Ascending aorta (tissue), 2 donors: Measurements from ENCODE around the gene XPC. TPM values are rescaled to one million over a fixed set of nuclear protein-coding genes. Genes with fewer than 3 reads are reported as not detected.

ENCODE experiments used
- DNase-seq, 2 donors: peaks; one replicate each; pipeline ENCODE4 v3.0.0-alpha.2; 2019; ENCODE audit warnings: low spot score in 2 of 2
- H3K27ac ChIP-seq, 2 donors: fragments of 200-600 bp; sonication (generic); one replicate each; pipeline ENCODE4 v1.5.1; 2016 to 2017; ENCODE audit warnings: mild to moderate bottlenecking in 1 of 2
- H3K27me3 ChIP-seq: fragments of 200-600 bp; sonication (generic); one replicate; pipeline ENCODE4 v1.5.1; 2017
- H3K36me3 ChIP-seq, 2 donors: fragments of 200-600 bp; sonication (generic); one replicate each; pipeline ENCODE4 v1.5.1; 2016
- H3K4me1 ChIP-seq, 2 donors: fragments of 200-600 bp; sonication (generic); one replicate each; pipeline ENCODE4 v1.5.1; 2016 to 2017; ENCODE audit warnings: mild to moderate bottlenecking in 1 of 2
- H3K4me3 ChIP-seq, 2 donors: fragments of 200-600 bp; sonication (generic); one replicate each; pipeline ENCODE4 v1.5.1; 2016 to 2017; ENCODE audit warnings: mild to moderate bottlenecking in 1 of 2
- H3K9me3 ChIP-seq, 2 donors: fragments of 200-600 bp; sonication (generic); one replicate each; pipeline ENCODE4 v1.5.1; 2016
- intact Hi-C: fragments of 100-400 bp; cut with DNase I; formaldehyde crosslinking; loops from one replicate; pipeline ENCODE4 v1.15.1; 2023
- total RNA-seq: library from RNA; depleted of rRNA; stranded (reverse); fragments of >200 nt; gene quantifications from one replicate; pipeline ENCODE4 v1.1.0, GENCODE V29; 2016
- TF ChIP-seq, protein P1 (sequence below), 3 experiments: fragments of 200-600 bp in 2 of 3; fragments of 450-650 bp in 1 of 3; sonication (generic) in 2 of 3; IDR thresholded peaks; one replicate each; pipeline ENCODE4 v1.5.1; 2016 to 2019; ENCODE audit warnings: antibody characterized with exemption in 3 of 3, mild to moderate bottlenecking in 1 of 3, moderate library complexity in 1 of 3

Gene XPC
- total RNA-seq, 1 donor from 2014 or later, result 48.9 TPM

DNA sequence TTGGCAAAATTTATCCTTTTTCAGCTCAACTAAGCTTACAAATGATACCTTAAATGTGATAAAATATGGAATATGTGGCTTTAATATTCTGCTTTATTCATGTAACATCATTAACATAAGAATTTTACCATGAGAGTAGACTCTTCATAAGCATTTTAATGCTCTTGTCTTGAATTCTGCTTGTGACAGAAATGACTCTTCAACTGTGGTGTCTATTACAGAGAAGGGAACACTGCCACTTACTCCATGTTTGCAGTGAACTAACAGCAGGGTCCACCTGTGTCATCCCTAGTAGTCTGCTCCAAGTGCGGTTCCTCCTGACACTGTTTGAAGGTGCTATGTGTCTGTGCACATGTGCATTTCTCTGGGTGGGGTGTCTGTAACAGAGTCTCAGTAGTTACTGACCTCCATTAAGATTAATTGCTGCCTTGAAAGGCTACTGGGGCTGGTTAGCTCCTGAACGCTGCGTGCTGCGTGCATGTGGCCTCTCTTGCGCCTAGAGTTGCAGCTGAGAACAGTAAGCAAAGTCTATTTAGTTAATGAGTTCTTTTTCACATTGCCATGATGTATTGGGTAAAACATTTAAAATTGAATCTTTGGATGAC is 8.6 kb upstream of the XPC start:
- DNase-seq, result no peak
- Histone ChIP-seq H3K27me3 (no peaks in the 10 kb centered on the region), H3K4me1 (no peaks in the 10 kb centered on the region), H3K27ac (no peak overlapping the region), H3K4me3 (no peak overlapping the region), H3K9me3 (no peaks in the 10 kb centered on the region), H3K36me3 (peaks cover 27 to 55% of the 10 kb centered on the region in 2 donors)
- intact Hi-C loops, result no loop called here
- TF ChIP-seq, protein P1, sequence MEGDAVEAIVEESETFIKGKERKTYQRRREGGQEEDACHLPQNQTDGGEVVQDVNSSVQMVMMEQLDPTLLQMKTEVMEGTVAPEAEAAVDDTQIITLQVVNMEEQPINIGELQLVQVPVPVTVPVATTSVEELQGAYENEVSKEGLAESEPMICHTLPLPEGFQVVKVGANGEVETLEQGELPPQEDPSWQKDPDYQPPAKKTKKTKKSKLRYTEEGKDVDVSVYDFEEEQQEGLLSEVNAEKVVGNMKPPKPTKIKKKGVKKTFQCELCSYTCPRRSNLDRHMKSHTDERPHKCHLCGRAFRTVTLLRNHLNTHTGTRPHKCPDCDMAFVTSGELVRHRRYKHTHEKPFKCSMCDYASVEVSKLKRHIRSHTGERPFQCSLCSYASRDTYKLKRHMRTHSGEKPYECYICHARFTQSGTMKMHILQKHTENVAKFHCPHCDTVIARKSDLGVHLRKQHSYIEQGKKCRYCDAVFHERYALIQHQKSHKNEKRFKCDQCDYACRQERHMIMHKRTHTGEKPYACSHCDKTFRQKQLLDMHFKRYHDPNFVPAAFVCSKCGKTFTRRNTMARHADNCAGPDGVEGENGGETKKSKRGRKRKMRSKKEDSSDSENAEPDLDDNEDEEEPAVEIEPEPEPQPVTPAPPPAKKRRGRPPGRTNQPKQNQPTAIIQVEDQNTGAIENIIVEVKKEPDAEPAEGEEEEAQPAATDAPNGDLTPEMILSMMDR (IDR thresholded peaks at IDR 0.05), result no peak

DNA sequence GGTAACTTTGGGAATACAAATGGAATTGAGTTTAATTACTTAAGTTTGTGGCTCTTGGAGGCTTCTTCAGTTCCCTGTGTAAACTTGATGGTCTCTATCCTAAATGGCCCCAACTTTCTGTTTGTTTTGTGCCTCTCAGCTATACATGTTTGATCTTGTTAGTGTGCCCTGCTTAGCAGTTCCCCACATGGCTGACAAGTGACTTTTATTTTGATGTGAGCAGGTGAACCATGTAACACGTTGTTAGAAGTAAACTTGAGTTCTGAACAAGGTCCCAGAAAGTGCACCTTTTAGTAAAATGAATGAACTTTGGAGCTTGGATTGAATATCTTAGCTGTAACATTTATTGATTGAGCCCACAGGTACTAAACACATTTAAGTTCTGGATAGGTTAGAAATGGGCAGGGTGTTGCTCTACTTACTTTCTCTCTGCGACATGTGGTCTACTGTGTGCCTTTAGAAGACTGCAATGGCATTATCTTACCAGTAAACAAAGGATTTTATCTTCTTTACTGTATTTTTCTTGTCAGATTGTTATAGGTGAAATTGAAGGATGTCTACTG is 4.7 kb upstream of the XPC start:
- Histone ChIP-seq H3K36me3 (peaks cover 29 to 64% of the 10 kb centered on the region in 2 donors), H3K27ac (no peak overlapping the region), H3K4me3 (no peak overlapping the region), H3K4me1 (peaks cover 0 to 10% of the 10 kb centered on the region in 2 donors), H3K9me3 (no peaks in the 10 kb centered on the region), H3K27me3 (no peaks in the 10 kb centered on the region)
- intact Hi-C loops, result no loop called here
- TF ChIP-seq, protein P1 (IDR thresholded peaks at IDR 0.05), result no peak
- no peak for DNase-seq

DNA sequence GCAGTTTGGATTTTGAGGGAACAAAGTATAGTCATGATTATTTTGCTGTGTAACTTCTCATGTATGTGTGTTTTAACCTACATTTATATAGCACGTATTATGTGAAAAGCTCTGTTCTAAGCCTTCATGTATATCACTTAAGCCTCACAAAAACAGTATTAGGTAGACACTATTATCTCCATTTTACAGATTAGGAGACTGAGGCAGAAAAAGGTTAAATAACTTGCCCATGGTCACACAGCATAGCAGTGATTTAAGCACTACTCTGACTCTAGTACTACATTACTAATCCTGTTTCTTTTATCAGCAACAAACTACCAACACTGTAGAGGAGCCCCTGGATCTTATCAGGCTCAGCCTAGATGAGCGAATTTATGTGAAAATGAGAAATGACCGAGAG is 2.9 kb upstream of the XPC start:
- intact Hi-C loops, result no loop called here
- no peak for DNase-seq

DNA sequence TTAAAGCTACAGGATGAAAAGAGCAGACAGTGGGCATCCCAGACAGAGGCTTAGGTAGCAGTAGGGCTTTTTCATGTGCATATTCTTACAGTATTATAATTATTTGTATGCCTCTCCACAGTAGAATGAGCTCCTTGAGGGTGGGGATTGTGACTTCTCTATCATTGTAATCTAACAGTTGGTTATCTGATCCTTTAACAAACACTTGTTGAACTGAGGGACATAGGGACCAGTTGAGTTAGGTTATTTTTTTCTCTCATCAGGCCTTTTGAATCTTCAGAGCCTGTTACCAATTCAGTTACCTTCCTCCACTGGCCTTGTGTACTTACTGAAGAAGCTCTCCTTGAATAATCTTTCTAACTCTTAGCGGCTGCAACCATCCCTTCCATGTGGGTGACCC is 1.4 kb upstream of the XPC start:
- H3K4me1 ChIP-seq, result peaks cover 0 to 31% of the 10 kb centered on the region in 2 donors
- H3K36me3 ChIP-seq, result peaks cover 11 to 31% of the 10 kb centered on the region in 2 donors
- DNase-seq, result no peak
- intact Hi-C loops, result loop anchor here (5.0 kb wide), 1 partner anchor 1028 kb away; the partner anchor contains the start of gene CAPN7
- no peak overlapping the region for H3K27ac ChIP-seq
- no peak overlapping the region for H3K4me3 ChIP-seq
- TF ChIP-seq, protein P1 (IDR thresholded peaks at IDR 0.05), result no peak
- no peaks in the 10 kb centered on the region for H3K9me3 ChIP-seq
- no peaks in the 10 kb centered on the region for H3K27me3 ChIP-seq

More for the DNA sequence above, 2.9 kb upstream of the XPC start:
- TF ChIP-seq, protein P1 (IDR thresholded peaks at IDR 0.05), result no peak
- no peaks in the 10 kb centered on the region for H3K27me3 ChIP-seq
- H3K27ac ChIP-seq, result no peak overlapping the region
- peaks cover 0 to 23% of the 10 kb centered on the region in 2 donors for H3K4me1 ChIP-seq
- peaks cover 20 to 46% of the 10 kb centered on the region in 2 donors for H3K36me3 ChIP-seq
- no peak overlapping the region for H3K4me3 ChIP-seq
- no peaks in the 10 kb centered on the region for H3K9me3 ChIP-seq

DNA sequence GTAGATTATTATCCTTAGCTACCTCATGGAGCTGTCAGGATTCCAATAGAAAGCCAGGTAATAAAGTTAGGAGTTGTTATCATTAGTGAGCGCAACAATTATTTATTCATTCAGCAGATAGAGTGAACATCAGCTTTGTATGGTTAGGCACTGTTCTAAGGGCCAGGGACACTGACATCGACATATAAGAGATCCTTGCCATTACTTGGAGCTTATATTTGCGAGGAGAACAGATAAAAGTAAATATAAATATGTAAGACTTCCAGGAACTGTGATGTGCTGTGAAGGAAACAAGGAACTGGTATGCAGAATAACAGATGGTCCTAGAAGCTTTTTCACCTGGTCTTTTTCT is 689 bp upstream of the XPC start:
- Histone ChIP-seq H3K4me1 (peaks cover 0 to 31% of the 10 kb centered on the region in 2 donors), H3K9me3 (no peaks in the 10 kb centered on the region), H3K27ac (peak overlapping the region; percentile 86 to 99), H3K4me3 (peak overlapping the region; percentile 69 to 71), H3K36me3 (peaks cover 10 to 27% of the 10 kb centered on the region in 2 donors), H3K27me3 (no peaks in the 10 kb centered on the region)
- TF ChIP-seq, protein P1 (IDR thresholded peaks at IDR 0.05), result no peak
- DNase-seq, result no peak
- intact Hi-C loops, result loop anchor here (5.0 kb wide), 1 partner anchor 1028 kb away; the partner anchor contains the start of gene CAPN7
